IPS-15b (cell line): ENCODE data around the gene FGF7.
"Not testable (repeated sequence)": the region's sequence is repeated elsewhere in the genome, so short reads cannot be mapped to it uniquely, and the experiment has no call there.

Source experiments
- H3K27me3 ChIP-seq: one replicate; pipeline ENCODE4 v1.6.1; 2013; ENCODE audit warnings: low read length; ENCODE audit not compliant: control insufficient read depth, insufficient read depth
- H3K36me3 ChIP-seq: one replicate; pipeline ENCODE4 v1.6.1; 2013; ENCODE audit warnings: low read length; ENCODE audit not compliant: control insufficient read depth, insufficient read depth
- H3K4me1 ChIP-seq: one replicate; pipeline ENCODE4 v1.6.1; 2013; ENCODE audit warnings: mild to moderate bottlenecking, low read length; ENCODE audit not compliant: control insufficient read depth, insufficient read depth
- H3K4me3 ChIP-seq: one replicate; pipeline ENCODE4 v1.5.1; 2013; ENCODE audit warnings: low read depth, low read length
- H3K9ac ChIP-seq: one replicate; pipeline ENCODE4 v1.6.1; 2013; ENCODE audit warnings: low read depth, mild to moderate bottlenecking, low read length
- H3K9me3 ChIP-seq: one replicate; pipeline ENCODE4 v1.6.1; 2013; ENCODE audit warnings: mild to moderate bottlenecking, low read length; ENCODE audit not compliant: control insufficient read depth, insufficient read depth

The FGF7 gene

DNA sequence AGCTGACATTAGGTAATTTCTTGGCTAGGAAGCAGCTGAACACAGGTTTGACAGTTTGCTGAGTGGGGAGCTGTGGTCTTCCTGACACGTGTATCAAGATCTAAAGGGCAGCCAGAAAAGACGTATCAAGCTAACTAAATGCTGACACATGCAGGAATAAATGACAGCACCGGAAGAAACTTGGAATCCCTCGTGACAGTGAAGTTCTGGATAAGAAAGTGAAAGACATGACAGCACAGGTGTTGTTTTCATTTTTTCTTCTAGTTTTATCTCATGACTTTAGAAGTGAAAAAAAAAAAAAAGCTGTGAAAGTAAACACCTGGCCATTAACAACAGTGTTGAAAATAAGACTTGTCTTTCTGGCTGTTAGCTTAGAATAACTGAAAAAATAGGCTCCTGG, 48.7 kb downstream of the FGF7 start:
- Histone ChIP-seq H3K4me1 (no peaks in the 10 kb centered on the region), H3K27me3 (no peaks in the 10 kb centered on the region), H3K9ac (no peak overlapping the region), H3K9me3 (no peaks in the 10 kb centered on the region), H3K4me3 (no peak overlapping the region), H3K36me3 (no peaks in the 10 kb centered on the region)

DNA sequence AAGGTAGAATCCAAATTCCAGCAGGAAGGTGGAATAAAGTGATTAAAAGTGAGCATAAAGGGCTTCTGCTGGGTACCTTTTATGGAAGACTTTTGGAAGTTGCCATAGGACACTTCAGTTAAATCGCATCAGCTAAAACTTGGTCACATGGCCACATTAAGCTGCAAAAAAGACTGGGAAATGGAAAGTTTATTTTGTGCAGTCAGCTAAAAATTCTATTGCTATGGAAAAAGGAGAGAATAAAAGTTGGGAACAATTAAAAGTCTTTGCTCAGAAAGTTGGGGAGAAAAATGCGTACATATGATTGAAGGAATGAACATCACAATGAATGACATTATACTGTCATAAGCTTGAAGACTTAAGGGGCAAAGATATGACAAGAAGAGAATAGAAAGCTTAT, 49.3 kb downstream of the FGF7 start:
- no peaks in the 10 kb centered on the region for H3K36me3 ChIP-seq
- H3K4me1 ChIP-seq, result no peaks in the 10 kb centered on the region
- H3K9ac ChIP-seq, result no peak overlapping the region
- H3K27me3 ChIP-seq, result no peaks in the 10 kb centered on the region
- H3K9me3 ChIP-seq, result no peaks in the 10 kb centered on the region
- H3K4me3 ChIP-seq, result no peak overlapping the region

DNA sequence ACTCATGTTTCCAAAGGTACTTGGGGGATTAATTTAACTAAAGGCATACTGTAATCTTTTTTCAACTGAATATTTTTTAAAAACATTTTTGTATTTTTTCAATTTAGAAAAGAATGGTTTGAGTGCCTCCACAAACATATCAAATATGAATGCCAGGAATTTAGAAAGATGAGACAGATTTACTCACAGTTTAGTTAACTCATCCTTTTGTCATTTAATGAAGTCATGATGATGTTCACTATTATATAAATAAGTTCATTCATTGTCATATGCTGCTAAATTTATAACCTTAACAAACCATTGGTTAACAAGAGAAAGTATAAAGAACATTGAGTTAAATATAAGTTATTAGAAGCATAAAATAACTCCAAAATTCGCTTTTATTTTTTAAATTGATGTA, 50.0 kb downstream of the FGF7 start:
- H3K27me3 ChIP-seq, result no peaks in the 10 kb centered on the region
- no peaks in the 10 kb centered on the region for H3K9me3 ChIP-seq
- H3K4me1 ChIP-seq, result no peaks in the 10 kb centered on the region
- no peak overlapping the region for H3K9ac ChIP-seq
- no peaks in the 10 kb centered on the region for H3K36me3 ChIP-seq
- H3K4me3 ChIP-seq, result no peak overlapping the region

DNA sequence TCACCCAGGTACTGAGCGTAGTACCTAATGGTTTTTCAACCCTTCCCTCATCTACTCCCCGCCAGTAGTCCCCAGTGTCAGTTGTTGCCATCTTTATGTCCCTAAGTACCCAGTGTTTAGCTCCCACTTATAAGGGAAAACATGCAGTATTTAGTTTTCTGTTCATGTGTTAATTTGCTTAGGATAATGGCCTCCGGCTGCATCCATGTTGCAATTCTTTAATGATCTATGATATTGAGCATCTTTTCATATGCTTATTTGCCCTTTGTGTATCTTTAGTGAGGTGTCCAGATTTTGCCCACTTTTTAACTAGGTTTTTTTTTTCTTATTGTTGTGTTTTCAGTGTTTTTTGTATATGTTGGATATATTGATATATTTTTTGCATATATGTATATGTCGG, 55.0 kb downstream of the FGF7 start:
- H3K4me3 ChIP-seq, H3K9ac ChIP-seq, H3K4me1 ChIP-seq, H3K9me3 ChIP-seq, H3K27me3 ChIP-seq, H3K36me3 ChIP-seq: not testable (repeated sequence)

DNA sequence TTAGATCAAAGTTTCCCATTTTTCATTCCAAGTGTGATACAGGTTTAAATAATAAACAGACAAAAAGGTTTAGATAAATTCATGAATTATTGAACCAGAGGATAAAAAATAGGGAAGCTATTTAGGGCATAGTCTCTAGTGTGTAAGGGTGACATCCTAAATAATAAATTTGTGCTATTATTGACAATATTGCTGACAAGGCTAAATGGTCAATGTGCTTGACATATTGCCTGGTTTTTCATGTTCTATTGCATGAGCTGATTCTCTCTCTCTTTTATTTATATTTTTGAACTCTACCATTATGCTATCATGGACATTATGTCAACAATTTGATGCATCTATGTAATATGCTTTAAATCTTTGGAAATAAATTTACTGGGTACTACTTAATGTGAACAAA, 55.9 kb downstream of the FGF7 start:
- H3K4me3 ChIP-seq, H3K4me1 ChIP-seq, H3K27me3 ChIP-seq, H3K9me3 ChIP-seq, H3K36me3 ChIP-seq, H3K9ac ChIP-seq: not testable (repeated sequence)

DNA sequence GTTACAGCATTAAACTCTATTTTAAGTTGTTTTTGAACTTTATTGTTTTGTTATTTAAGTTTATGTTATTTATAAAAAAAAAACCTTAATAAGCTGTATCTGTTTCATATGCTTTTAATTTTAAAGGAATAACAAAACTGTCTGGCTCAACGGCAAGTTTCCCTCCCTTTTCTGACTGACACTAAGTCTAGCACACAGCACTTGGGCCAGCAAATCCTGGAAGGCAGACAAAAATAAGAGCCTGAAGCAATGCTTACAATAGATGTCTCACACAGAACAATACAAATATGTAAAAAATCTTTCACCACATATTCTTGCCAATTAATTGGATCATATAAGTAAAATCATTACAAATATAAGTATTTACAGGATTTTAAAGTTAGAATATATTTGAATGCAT, 62.4 kb downstream of the FGF7 start:
- H3K4me1 ChIP-seq, H3K27me3 ChIP-seq, H3K9me3 ChIP-seq, H3K9ac ChIP-seq, H3K36me3 ChIP-seq, H3K4me3 ChIP-seq: not testable (repeated sequence)

DNA sequence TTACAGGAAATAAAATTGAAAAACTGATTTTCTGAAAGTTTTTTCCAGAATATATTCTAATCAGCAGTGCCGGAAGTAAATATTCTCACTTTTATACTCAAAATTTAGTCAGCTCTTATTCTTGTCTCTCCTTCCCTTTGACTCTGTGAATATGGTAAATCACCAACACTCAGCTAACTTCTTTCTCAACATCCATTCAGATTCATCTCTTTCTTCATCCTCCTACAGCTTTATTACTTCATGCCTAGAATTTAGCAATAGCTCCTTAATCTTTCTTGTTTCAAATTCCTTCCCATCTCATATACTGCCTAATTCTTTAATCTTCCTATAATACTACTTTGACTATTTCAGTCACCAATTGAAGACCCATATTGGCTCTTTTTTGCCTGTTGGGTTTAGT, 67.9 kb downstream of the FGF7 start:
- Histone ChIP-seq H3K9me3 (no peaks in the 10 kb centered on the region), H3K36me3 (no peaks in the 10 kb centered on the region), H3K4me1 (no peaks in the 10 kb centered on the region), H3K27me3 (no peaks in the 10 kb centered on the region), H3K9ac (no peak overlapping the region), H3K4me3 (no peak overlapping the region)

DNA sequence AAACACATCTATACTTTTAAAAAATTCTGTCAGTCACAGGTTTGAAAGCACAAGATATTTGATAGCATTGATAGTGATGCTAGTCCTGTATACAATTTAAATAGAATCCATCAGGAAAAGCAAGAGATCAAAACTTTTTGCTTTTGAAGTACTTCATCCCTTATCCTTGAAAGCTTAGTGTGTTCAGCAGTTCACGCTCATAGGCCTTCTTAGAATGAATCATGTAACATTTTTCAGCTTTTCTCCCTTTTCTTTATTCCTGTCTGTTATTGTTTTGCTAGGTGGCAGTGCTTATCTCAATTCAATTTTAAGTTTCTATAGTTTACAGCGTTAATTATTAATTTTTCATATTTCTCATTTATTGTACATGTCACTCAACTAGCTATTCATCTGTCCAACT, 69.1 kb downstream of the FGF7 start:
- no peak overlapping the region for H3K4me3 ChIP-seq

DNA sequence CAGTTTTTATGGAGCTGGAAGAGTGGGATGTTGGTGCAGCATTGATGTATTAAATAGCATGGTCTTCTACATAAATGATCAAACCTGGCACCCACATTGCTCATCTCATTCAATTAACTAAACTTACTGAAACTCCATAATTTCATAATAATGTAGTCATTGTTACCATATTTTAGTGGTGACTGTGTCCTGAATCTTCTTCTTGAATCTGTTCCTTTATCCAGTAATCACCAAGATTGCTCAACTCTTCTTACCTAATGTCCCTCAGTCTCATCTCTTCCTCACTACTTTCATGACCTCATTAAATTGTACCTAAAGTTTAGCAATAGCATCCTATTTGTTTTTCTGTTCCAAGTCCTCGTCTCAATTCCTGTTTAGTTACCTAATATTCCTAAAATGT, 69.8 kb downstream of the FGF7 start:
- no peaks in the 10 kb centered on the region for H3K4me1 ChIP-seq
- H3K9ac ChIP-seq, result no peak overlapping the region
- no peaks in the 10 kb centered on the region for H3K9me3 ChIP-seq
- no peaks in the 10 kb centered on the region for H3K36me3 ChIP-seq
- no peak overlapping the region for H3K4me3 ChIP-seq
- H3K27me3 ChIP-seq, result no peaks in the 10 kb centered on the region

More for the DNA sequence above, 69.1 kb downstream of the FGF7 start:
- Histone ChIP-seq H3K27me3 (no peaks in the 10 kb centered on the region), H3K9ac (no peak overlapping the region), H3K4me1 (no peaks in the 10 kb centered on the region), H3K36me3 (no peaks in the 10 kb centered on the region), H3K9me3 (no peaks in the 10 kb centered on the region)

DNA sequence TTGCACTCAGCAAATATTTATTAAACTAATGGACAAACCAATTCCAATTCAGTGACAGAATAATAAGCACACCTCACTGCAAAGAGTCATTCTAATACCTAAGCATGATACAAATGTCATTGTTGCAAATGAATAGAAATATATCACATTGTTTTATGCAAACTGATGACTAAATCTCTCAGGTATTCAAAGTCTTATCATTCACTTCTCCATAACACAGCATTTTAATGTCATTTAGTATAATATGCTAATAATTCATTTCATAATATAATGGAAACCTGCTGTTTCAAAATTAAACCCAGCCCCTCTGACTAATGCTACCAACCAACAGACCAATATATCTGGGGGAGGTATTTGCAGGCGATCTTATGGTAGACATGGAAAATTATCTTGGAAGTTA, 71.8 kb downstream of the FGF7 start:
- Histone ChIP-seq H3K36me3 (no peaks in the 10 kb centered on the region), H3K9ac (no peak overlapping the region), H3K9me3 (no peaks in the 10 kb centered on the region), H3K4me1 (no peaks in the 10 kb centered on the region), H3K4me3 (no peak overlapping the region), H3K27me3 (no peaks in the 10 kb centered on the region)

DNA sequence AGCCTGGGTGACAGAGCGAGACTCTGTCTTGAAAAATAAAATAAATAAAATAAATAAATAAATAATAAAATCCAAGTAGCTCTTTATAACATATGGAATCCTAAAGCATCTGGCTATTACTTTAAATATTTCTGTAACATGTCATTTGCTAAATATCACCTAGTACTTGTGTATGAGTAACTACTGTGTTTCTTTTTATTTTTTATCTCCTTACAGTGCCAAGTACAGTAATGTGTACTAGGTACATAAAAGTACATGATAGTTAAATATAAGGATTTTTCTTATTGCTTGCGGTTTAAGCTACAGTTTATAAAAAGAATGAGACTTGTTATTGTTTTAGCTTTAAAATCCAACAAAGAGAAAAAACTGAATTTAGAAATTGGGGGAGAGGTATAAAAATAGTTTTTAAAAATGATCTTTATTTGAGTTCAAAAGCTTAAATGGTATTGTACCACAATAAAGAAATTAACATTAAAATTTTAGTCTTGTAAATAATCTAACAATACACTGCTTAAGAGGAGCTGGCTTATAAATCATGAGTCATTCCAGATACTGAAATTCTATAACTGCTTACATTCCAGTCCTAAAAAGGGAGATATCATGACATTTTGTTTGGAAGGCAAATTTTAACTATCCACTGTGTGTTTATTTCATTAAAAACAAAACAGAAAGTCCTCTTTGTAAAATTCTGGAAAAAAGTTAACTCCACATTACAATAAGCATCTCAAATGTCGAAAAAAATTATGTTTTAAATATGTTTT, 73.1 kb downstream of the FGF7 start:
- Histone ChIP-seq H3K9ac (no peak overlapping the region), H3K4me1 (no peaks in the 10 kb centered on the region), H3K27me3 (no peaks in the 10 kb centered on the region), H3K36me3 (no peaks in the 10 kb centered on the region), H3K9me3 (no peaks in the 10 kb centered on the region), H3K4me3 (no peak overlapping the region)

DNA sequence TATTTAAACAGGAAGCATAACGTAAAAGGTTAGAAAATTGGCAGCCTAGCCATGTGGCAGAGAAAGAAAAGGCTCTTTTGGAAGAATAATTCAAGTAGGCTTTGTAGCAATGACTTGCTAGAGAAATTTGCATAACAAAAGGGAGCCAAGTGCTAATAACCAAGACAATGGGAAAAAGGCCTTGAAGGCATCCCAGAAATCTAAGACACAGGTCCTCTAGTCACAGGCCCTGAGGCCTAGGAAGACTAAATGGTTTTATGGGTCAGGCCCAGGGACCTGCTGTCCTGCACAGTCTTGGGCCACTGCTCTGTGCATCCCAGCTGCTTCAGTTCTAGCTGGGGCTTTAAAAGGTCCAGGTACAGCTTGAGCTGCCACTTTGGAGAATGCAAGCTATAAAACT, 78.5 kb downstream of the FGF7 start:
- no peak overlapping the region for H3K4me3 ChIP-seq
- no peaks in the 10 kb centered on the region for H3K27me3 ChIP-seq
- peaks cover 11% of the 10 kb centered on the region for H3K9me3 ChIP-seq
- H3K36me3 ChIP-seq, result no peaks in the 10 kb centered on the region
- no peak overlapping the region for H3K9ac ChIP-seq
- H3K4me1 ChIP-seq, result no peaks in the 10 kb centered on the region
